ENCODE results near the gene PTPRK. TPM values are rescaled to one million over a fixed set of nuclear protein-coding genes. Genes with fewer than 3 reads are reported as not detected.

Gene PTPRK
- polyA plus RNA-seq, 1 donor (not counting 4 experiments of a cell fraction or from before 2014, with no cell fraction given), result 52.7 TPM

DNA sequence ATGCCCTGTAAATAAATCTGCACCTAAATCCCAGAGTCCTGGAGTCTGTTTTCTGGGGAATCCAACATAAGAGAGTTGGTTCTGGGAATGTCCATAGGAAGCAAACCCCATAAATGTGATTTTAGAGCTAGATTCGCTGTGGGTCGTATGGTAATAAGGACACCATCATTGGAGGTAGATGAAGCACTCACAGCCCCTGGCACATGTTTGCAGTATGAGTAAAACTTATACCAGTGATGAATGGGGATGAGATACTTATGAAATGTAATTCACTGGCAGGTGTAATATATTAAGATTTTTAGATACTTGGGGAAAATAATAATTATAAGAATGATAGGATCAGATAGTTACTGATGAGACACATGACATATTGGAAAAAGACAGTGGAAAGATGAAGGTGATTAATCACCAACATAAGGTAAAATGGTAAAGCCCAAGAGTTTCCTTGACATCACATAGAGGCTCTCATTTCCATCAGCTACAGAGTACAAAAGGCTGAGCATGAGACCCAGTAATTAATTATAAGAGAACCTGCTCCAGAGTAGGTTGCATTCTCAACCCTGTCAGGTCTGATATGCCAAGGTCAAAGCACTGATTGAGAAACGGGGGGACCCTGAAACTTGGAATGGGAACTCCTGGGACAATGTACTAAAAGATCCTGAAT is 574.8 kb downstream of the PTPRK start:
- no peak overlapping the region for H2AFZ ChIP-seq (ENCODE audit: control insufficient read depth, low read length)
- DNase-seq (ENCODE audit: low read depth, low spot score) (no peak), FAIRE-seq (no peak)
- no peak overlapping the region for H3K4me2 ChIP-seq (ENCODE audit: control insufficient read depth, extremely low read depth, insufficient read depth, low read depth, low read length)
- no peaks in the 10 kb centered on the region for H3K9me3 ChIP-seq (ENCODE audit: control insufficient read depth, low read depth, low read length)
- no peak overlapping the region for H3K9ac ChIP-seq (ENCODE audit: control insufficient read depth, extremely low read depth, insufficient read depth, low read length)
- no peaks in the 10 kb centered on the region for H3K36me3 ChIP-seq (ENCODE audit: control insufficient read depth in 2 of 2, extremely low read depth in 1 of 2, insufficient read depth in 2 of 2, low read length in 2 of 2)
- H3K27ac ChIP-seq (ENCODE audit: control insufficient read depth, insufficient read depth, low read length), result no peak overlapping the region
- H3K27me3 ChIP-seq (ENCODE audit: control insufficient read depth, extremely low read depth, insufficient read depth, low read length), result no peaks in the 10 kb centered on the region
- H3K79me2 ChIP-seq (ENCODE audit: control insufficient read depth, insufficient read depth, low read length), result no peaks in the 10 kb centered on the region
- dilution Hi-C loops (cut with MboI; ENCODE audit: extremely low pct_ligation_motif_present, low sequenced_read_pairs), result no loop called here
- no peak overlapping the region for H3K4me3 ChIP-seq (ENCODE audit: control insufficient read depth in 2 of 3, extremely low read depth in 1 of 3, insufficient read depth in 2 of 3, low read depth in 1 of 3, low read length in 3 of 3)
- H3K9me1 ChIP-seq (ENCODE audit: control insufficient read depth, extremely low read depth, insufficient read depth, low read length), result no peaks in the 10 kb centered on the region
- no peaks in the 10 kb centered on the region for H4K20me1 ChIP-seq (ENCODE audit: control insufficient read depth, extremely low read depth, insufficient read depth, low read length)
- TF ChIP-seq EZH2 (IDR thresholded peaks at IDR 0.05; ENCODE audit: low read length), result no peak
- TF ChIP-seq, protein P1, sequence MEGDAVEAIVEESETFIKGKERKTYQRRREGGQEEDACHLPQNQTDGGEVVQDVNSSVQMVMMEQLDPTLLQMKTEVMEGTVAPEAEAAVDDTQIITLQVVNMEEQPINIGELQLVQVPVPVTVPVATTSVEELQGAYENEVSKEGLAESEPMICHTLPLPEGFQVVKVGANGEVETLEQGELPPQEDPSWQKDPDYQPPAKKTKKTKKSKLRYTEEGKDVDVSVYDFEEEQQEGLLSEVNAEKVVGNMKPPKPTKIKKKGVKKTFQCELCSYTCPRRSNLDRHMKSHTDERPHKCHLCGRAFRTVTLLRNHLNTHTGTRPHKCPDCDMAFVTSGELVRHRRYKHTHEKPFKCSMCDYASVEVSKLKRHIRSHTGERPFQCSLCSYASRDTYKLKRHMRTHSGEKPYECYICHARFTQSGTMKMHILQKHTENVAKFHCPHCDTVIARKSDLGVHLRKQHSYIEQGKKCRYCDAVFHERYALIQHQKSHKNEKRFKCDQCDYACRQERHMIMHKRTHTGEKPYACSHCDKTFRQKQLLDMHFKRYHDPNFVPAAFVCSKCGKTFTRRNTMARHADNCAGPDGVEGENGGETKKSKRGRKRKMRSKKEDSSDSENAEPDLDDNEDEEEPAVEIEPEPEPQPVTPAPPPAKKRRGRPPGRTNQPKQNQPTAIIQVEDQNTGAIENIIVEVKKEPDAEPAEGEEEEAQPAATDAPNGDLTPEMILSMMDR (optimal IDR thresholded peaks at IDR 0.05 in 1 of 3, IDR thresholded peaks at IDR 0.05 in 1 of 3, conservative IDR thresholded peaks at IDR 0.05 in 1 of 3; ENCODE audit: extremely low read depth in 1 of 3, insufficient read depth in 2 of 3, low read length in 3 of 3), result no peak
- H3K4me1 ChIP-seq (ENCODE audit: control insufficient read depth, extremely low read depth, insufficient read depth, low read length), result no peaks in the 10 kb centered on the region

DNA sequence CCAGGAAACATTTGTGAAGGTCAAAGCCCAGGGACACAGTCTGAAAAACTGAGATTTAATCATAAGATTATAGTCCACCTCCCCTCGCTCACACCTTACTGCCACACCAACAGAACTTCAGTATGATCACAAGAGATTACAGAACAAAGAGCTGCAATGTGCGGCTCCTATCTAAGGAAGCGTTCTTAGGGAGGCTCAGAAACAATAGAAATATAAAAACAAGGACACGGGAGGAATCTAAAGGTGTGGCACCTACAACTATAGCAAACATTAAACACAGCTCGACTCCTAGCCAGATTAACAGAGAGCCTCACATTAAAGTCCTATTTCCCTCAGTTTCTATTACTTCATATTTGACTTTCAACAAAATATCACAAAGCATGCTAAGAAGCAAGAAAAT is 579.2 kb downstream of the PTPRK start:
- Histone ChIP-seq H3K27me3 (ENCODE audit: control insufficient read depth, extremely low read depth, insufficient read depth, low read length) (no peaks in the 10 kb centered on the region), H3K4me2 (ENCODE audit: control insufficient read depth, extremely low read depth, insufficient read depth, low read depth, low read length) (no peak overlapping the region), H3K4me3 (ENCODE audit: control insufficient read depth in 2 of 3, extremely low read depth in 1 of 3, insufficient read depth in 2 of 3, low read depth in 1 of 3, low read length in 3 of 3) (no peak overlapping the region), H3K36me3 (ENCODE audit: control insufficient read depth in 2 of 2, extremely low read depth in 1 of 2, insufficient read depth in 2 of 2, low read length in 2 of 2) (no peaks in the 10 kb centered on the region), H3K27ac (ENCODE audit: control insufficient read depth, insufficient read depth, low read length) (no peak overlapping the region), H2AFZ (ENCODE audit: control insufficient read depth, low read length) (no peak overlapping the region), H3K9me3 (ENCODE audit: control insufficient read depth, low read depth, low read length) (no peaks in the 10 kb centered on the region), H4K20me1 (ENCODE audit: control insufficient read depth, extremely low read depth, insufficient read depth, low read length) (no peaks in the 10 kb centered on the region), H3K9me1 (ENCODE audit: control insufficient read depth, extremely low read depth, insufficient read depth, low read length) (no peaks in the 10 kb centered on the region), H3K4me1 (ENCODE audit: control insufficient read depth, extremely low read depth, insufficient read depth, low read length) (peaks cover 13% of the 10 kb centered on the region), H3K79me2 (ENCODE audit: control insufficient read depth, insufficient read depth, low read length) (no peaks in the 10 kb centered on the region), H3K9ac (ENCODE audit: control insufficient read depth, extremely low read depth, insufficient read depth, low read length) (no peak overlapping the region)
- FAIRE-seq, result no peak
- DNase-seq (ENCODE audit: low read depth, low spot score), result no peak
- dilution Hi-C loops (cut with MboI; ENCODE audit: extremely low pct_ligation_motif_present, low sequenced_read_pairs), result no loop called here
- TF ChIP-seq, protein P1 (optimal IDR thresholded peaks at IDR 0.05 in 1 of 3, IDR thresholded peaks at IDR 0.05 in 1 of 3, conservative IDR thresholded peaks at IDR 0.05 in 1 of 3; ENCODE audit: extremely low read depth in 1 of 3, insufficient read depth in 2 of 3, low read length in 3 of 3), result no peak
- no peak for TF ChIP-seq EZH2 (IDR thresholded peaks at IDR 0.05; ENCODE audit: low read length)

Data from keratinocyte (primary cell).